GM23338 (cell line): ENCODE measurements around the gene DSCAML1. TPM values are rescaled to one million over a fixed set of nuclear protein-coding genes. Genes with fewer than 3 reads are reported as not detected.

ENCODE experiments used
- ATAC-seq: fragments of 200-7000 bp; cut with Tn5 transposase; 3 replicates; pipeline ENCODE4 v1.9.1; 2020
- DNase-seq: peaks from one replicate; pipeline ENCODE4 v3.0.0-alpha.2; 2015; ENCODE audit warnings: low spot score
- H2AFZ ChIP-seq: fragments of 200-600 bp; sonication (generic); 2 replicates; pipeline ENCODE4 v1.8.0; 2016; ENCODE audit warnings: antibody characterized with exemption, mild to moderate bottlenecking, moderate library complexity
- H3F3A ChIP-seq: fragments of 200-600 bp; sonication (generic); replicated peaks from 2 replicates; pipeline ENCODE4 v1.8.0; 2017; ENCODE audit warnings: antibody characterized with exemption, mixed run types, low read depth
- H3K27ac ChIP-seq: fragments of 200-600 bp; sonication (generic); 2 replicates; pipeline ENCODE4 v1.6.1; 2016; ENCODE audit warnings: low read depth
- H3K27me3 ChIP-seq: fragments of 200-600 bp; sonication (generic); 2 replicates; pipeline ENCODE4 v1.8.0; 2016; ENCODE audit warnings: mild to moderate bottlenecking, mixed run types, moderate library complexity; ENCODE audit not compliant: insufficient read depth
- H3K36me3 ChIP-seq: fragments of 200-600 bp; sonication (generic); 2 replicates; pipeline ENCODE4 v1.8.0; 2016; ENCODE audit warnings: mild to moderate bottlenecking; ENCODE audit not compliant: insufficient read depth
- H3K4me1 ChIP-seq: fragments of 200-600 bp; sonication (generic); 2 replicates; pipeline ENCODE4 v1.8.0; 2016; ENCODE audit warnings: mild to moderate bottlenecking, moderate library complexity; ENCODE audit not compliant: insufficient read depth
- H3K4me2 ChIP-seq: fragments of 200-600 bp; sonication (generic); 2 replicates; pipeline ENCODE4 v1.7.1; 2017; ENCODE audit warnings: mixed run types
- H3K4me3 ChIP-seq: fragments of 200-600 bp; sonication (generic); 2 replicates; pipeline ENCODE4 v1.6.1; 2016; ENCODE audit warnings: mixed run types
- H3K79me2 ChIP-seq: fragments of 200-600 bp; sonication (generic); replicated peaks from 2 replicates; pipeline ENCODE4 v1.8.0; 2017; ENCODE audit warnings: mild to moderate bottlenecking; ENCODE audit not compliant: insufficient read depth
- H3K9me2 ChIP-seq: fragments of 200-600 bp; sonication (generic); 2 replicates; pipeline ENCODE4 v1.8.0; 2017; ENCODE audit not compliant: insufficient read depth
- H4K20me1 ChIP-seq: fragments of 200-600 bp; sonication (generic); replicated peaks from 2 replicates; pipeline ENCODE4 v1.8.0; 2017; ENCODE audit warnings: mild to moderate bottlenecking; ENCODE audit not compliant: insufficient read depth
- H3K27ac Mint-ChIP-seq: 2 replicates; pipeline ENCODE4 v1.8.0; 2020; ENCODE audit warnings: inconsistent platforms, mild to moderate bottlenecking, moderate library complexity, mixed read lengths
- H3K27me3 Mint-ChIP-seq: 3 replicates; pipeline ENCODE4 v1.8.0; 2022; ENCODE audit warnings: low read depth, mild to moderate bottlenecking, moderate library complexity, mixed read lengths, inconsistent platforms; ENCODE audit not compliant: insufficient read depth, poor library complexity
- H3K36me3 Mint-ChIP-seq: 3 replicates; pipeline ENCODE4 v1.8.0; 2021; ENCODE audit warnings: low read depth, mild to moderate bottlenecking, inconsistent platforms, moderate library complexity, mixed read lengths
- H3K4me1 Mint-ChIP-seq: 3 replicates; pipeline ENCODE4 v1.8.0; 2020; ENCODE audit warnings: mild to moderate bottlenecking, inconsistent platforms, mixed read lengths
- H3K4me3 Mint-ChIP-seq: 3 replicates; pipeline ENCODE4 v1.8.0; 2021; ENCODE audit warnings: moderate library complexity, mild to moderate bottlenecking, inconsistent platforms, mixed read lengths
- H3K9me3 Mint-ChIP-seq: 3 replicates; pipeline ENCODE4 v1.8.0; 2020; ENCODE audit warnings: moderate library complexity, mild to moderate bottlenecking, inconsistent platforms, mixed read lengths
- CREB1 ChIP-seq: fragments of 250-450 bp; sonication (Bioruptor Pico); IDR thresholded peaks from 2 replicates; pipeline ENCODE4 v1.5.0; 2020; ENCODE audit warnings: low read depth, mild to moderate bottlenecking, moderate library complexity
- CTCF ChIP-seq, 2 experiments: fragments of 200-600 bp in 1 of 2; sonication (generic) in 1 of 2; conservative IDR thresholded peaks; 2 replicates each; pipeline versions ENCODE4 v1.5.1 to v1.6.1; 2016 to 2017; ENCODE audit warnings: antibody characterized with exemption in 2 of 2, low read depth in 2 of 2, mild to moderate bottlenecking in 2 of 2, moderate library complexity in 1 of 2
- EZH2 ChIP-seq: fragments of 200-600 bp; sonication (generic); IDR thresholded peaks from one replicate; pipeline ENCODE4 v1.8.0; 2017; ENCODE audit warnings: antibody characterized with exemption, mild to moderate bottlenecking, low read depth; ENCODE audit not compliant: unreplicated experiment
- EZH2phosphoT487 ChIP-seq: fragments of 200-600 bp; sonication (generic); IDR thresholded peaks from one replicate; pipeline ENCODE4 v1.8.1; 2018; ENCODE audit warnings: antibody characterized with exemption; ENCODE audit not compliant: unreplicated experiment
- JUNB ChIP-seq: IDR thresholded peaks from one replicate; pipeline ENCODE4 v1.6.1; 2016; ENCODE audit warnings: antibody characterized with exemption; ENCODE audit not compliant: unreplicated experiment
- NANOG ChIP-seq: IDR thresholded peaks from 2 replicates; pipeline ENCODE4 v1.6.1; 2016; ENCODE audit warnings: antibody characterized with exemption, borderline replicate concordance
- POLR2AphosphoS5 ChIP-seq: IDR thresholded peaks from 2 replicates; pipeline ENCODE4 v1.6.1; 2016; ENCODE audit warnings: antibody characterized with exemption, low read depth
- REST ChIP-seq: IDR thresholded peaks from one replicate; pipeline ENCODE4 v1.6.1; 2018; ENCODE audit warnings: antibody characterized with exemption; ENCODE audit not compliant: unreplicated experiment
- STAT1 ChIP-seq: IDR thresholded peaks from one replicate; pipeline ENCODE4 v1.6.1; 2016; ENCODE audit warnings: antibody characterized with exemption; ENCODE audit not compliant: unreplicated experiment
- ZNF114 ChIP-seq: fragments of 250-450 bp; sonication (Bioruptor Pico); IDR thresholded peaks from 2 replicates; pipeline ENCODE4 v1.5.0; 2020; ENCODE audit warnings: mild to moderate bottlenecking, moderate library complexity
- ZNF331 ChIP-seq: fragments of 250-450 bp; sonication (Bioruptor Pico); IDR thresholded peaks from 2 replicates; pipeline ENCODE4 v1.5.0; 2020; ENCODE audit warnings: low read depth, mild to moderate bottlenecking, moderate library complexity
- ZNF462 ChIP-seq: fragments of 250-450 bp; sonication (Bioruptor Pico); IDR thresholded peaks from 2 replicates; pipeline ENCODE4 v1.5.0; 2020; ENCODE audit warnings: mild to moderate bottlenecking, moderate library complexity
- polyA plus RNA-seq: library from polyadenylated mRNA; unstranded; fragments of >200 nt; fragmentation: Nextera tagmentation; extraction: Ambion mirVana; gene quantifications from 2 replicates; pipeline ENCODE4 v1.2.1, GENCODE V29; 2016
- total RNA-seq: library from RNA; depleted of rRNA; stranded (reverse); fragments of >200 nt; shearing (Covaris generic); gene quantifications from 2 replicates; pipeline ENCODE4 v1.2.3, GENCODE V29; 2014
- TF ChIP-seq, protein P1 (sequence below): IDR thresholded peaks from 2 replicates; pipeline ENCODE4 v1.6.1; 2016; ENCODE audit warnings: antibody characterized with exemption

DSCAML1 gene
- total and polyA plus RNA-seq, 2 experiments from 2014 or later = 0.17 TPM; not detected in 1

DNA sequence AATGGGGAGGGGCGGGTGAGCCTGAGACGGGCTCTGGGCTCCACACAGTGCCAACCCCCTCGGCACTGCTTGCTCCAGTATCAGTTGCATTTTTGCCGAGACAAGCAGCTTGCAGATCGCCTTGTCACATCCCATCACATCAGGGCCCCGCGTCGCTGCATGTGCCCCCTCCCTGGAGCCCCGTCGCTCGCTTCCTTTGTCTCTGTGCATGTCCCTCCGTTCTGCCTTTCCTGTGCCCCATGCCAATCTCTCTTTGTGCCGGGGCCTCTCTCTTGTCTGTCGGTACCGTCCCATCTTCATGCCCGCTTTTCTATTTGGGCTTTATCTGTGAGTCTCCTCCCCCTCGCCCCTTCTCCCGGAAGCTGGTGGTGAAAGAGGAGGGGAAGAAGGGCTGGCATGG lies 267.2 kb downstream of the DSCAML1 start:
- Histone ChIP-seq H3K4me3 (no peak overlapping the region), H3F3A (no peaks in the 10 kb centered on the region), H3K4me2 (no peak overlapping the region), H3K27ac (no peak overlapping the region), H3K27me3 (no peaks in the 10 kb centered on the region), H3K9me2 (no peaks in the 10 kb centered on the region), H3K36me3 (no peaks in the 10 kb centered on the region), H4K20me1 (no peaks in the 10 kb centered on the region), H2AFZ (peak overlapping the region; percentile 63; the same call in 1 of the 2 replicates), H3K4me1 (no peaks in the 10 kb centered on the region; the same call in 1 of the 2 replicates), H3K79me2 (no peaks in the 10 kb centered on the region)
- ATAC-seq (no peak), DNase-seq (no peak)
- H3K36me3 Mint-ChIP-seq = no peaks in the 10 kb centered on the region
- peaks cover 20% of the 10 kb centered on the region for H3K4me1 Mint-ChIP-seq
- no peaks in the 10 kb centered on the region for H3K9me3 Mint-ChIP-seq
- H3K4me3 Mint-ChIP-seq = no peak overlapping the region
- TF ChIP-seq EZH2phosphoT487 (no peak), NANOG (no peak), STAT1 (no peak), ZNF114 (CRISPR knock-in tag) (no peak), POLR2AphosphoS5 (no peak), REST (no peak), ZNF331 (CRISPR knock-in tag) (no peak), JUNB (no peak), ZNF462 (no peak), CREB1 (CRISPR knock-in tag) (no peak), CTCF (conservative IDR thresholded peaks at IDR 0.05; ENCODE audit: low read depth in 2 of 2) (no peak), EZH2 (no peak)
- TF ChIP-seq, protein P1, sequence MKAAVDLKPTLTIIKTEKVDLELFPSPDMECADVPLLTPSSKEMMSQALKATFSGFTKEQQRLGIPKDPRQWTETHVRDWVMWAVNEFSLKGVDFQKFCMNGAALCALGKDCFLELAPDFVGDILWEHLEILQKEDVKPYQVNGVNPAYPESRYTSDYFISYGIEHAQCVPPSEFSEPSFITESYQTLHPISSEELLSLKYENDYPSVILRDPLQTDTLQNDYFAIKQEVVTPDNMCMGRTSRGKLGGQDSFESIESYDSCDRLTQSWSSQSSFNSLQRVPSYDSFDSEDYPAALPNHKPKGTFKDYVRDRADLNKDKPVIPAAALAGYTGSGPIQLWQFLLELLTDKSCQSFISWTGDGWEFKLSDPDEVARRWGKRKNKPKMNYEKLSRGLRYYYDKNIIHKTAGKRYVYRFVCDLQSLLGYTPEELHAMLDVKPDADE = no peak
- 0 out of 2 replicates have a peak overlapping the region, but pooled peaks have one; percentile 52 for H3K27ac Mint-ChIP-seq
- H3K27me3 Mint-ChIP-seq = peaks cover 8% of the 10 kb centered on the region
